HepG2 (cell line): ENCODE results near the gene KRT34. TPM values are rescaled to one million over a fixed set of nuclear protein-coding genes. Genes with fewer than 3 reads are reported as not detected.

Source experiments
- ATAC-seq: fragments of 200-7000 bp; cut with Tn5 transposase; 3 replicates; pipeline ENCODE4 v1.9.1; 2020; ENCODE audit warnings: mild to moderate bottlenecking, moderate library complexity
- BruUV-seq: library from RNA; stranded (reverse); fragments of 400-500 nt; replicated peaks from 2 replicates; lab custom pipeline; 2021; lab: Mats Ljungman, UMichigan
- CTCF ChIA-PET: fragments of 300-600 bp; formaldehyde crosslinking; extraction: SDS; loops from one replicate; lab custom pipeline; 2021; ENCODE audit warnings: low total read pairs, inconsistent platforms, low intra/inter-chr PET ratio; lab: Yijun Ruan, JAX
- POLR2A ChIA-PET: fragments of 350-600 bp; sonication (Branson Sonifier 250); formaldehyde crosslinking; loops from one replicate; lab custom pipeline; 2020; ENCODE audit warnings: antibody characterized with exemption, inconsistent platforms; lab: Yijun Ruan, JAX
- DNase-seq: peaks from one replicate; pipeline ENCODE4 v3.0.0-alpha.2; 2015; ENCODE audit warnings: low spot score
- FAIRE-seq: peaks from 3 replicates; lab custom pipeline; 2011; peaks lifted over from hg19 to GRCh38; lab: Jason Lieb, UNC
- H2AFZ ChIP-seq: one replicate; pipeline ENCODE4 v1.6.1; 2011; ENCODE audit warnings: low read length, inconsistent platforms
- H3K27ac ChIP-seq: fragments of 300-600 bp; 3 replicates; pipeline ENCODE4 v1.8.0; 2011; ENCODE audit warnings: mixed run types, mild to moderate bottlenecking, mixed read lengths, low read length, inconsistent platforms; ENCODE audit not compliant: insufficient read depth; ENCODE audit errors: extremely low read length
- H3K27me3 ChIP-seq, 2 experiments: fragments of 200-600 bp in 1 of 2; 2 replicates in 1 of 2; 3 replicates in 1 of 2; pipeline versions ENCODE4 v1.6.0 to v1.8.0; 2011; ENCODE audit warnings: low read length in 2 of 2, mild to moderate bottlenecking in 2 of 2, moderate library complexity in 2 of 2, inconsistent platforms in 1 of 2; ENCODE audit not compliant: insufficient read depth in 2 of 2, control insufficient read depth in 1 of 2
- H3K36me3 ChIP-seq, 2 experiments: fragments of 200-600 bp in 1 of 2; replicated peaks in 1 of 2; 2 replicates in 1 of 2; 3 replicates in 1 of 2; pipeline versions ENCODE4 v1.5.1 to v1.8.0; 2011; ENCODE audit warnings: low read length in 2 of 2, inconsistent platforms in 1 of 2; ENCODE audit not compliant: insufficient read depth in 2 of 2, control insufficient read depth in 1 of 2
- H3K4me1 ChIP-seq: 2 replicates; pipeline ENCODE4 v1.5.1; 2012; ENCODE audit warnings: low read length, inconsistent platforms; ENCODE audit not compliant: insufficient read depth
- H3K4me2 ChIP-seq: 2 replicates; pipeline ENCODE4 v1.6.0; 2011; ENCODE audit warnings: low read depth, low read length, inconsistent platforms
- H3K4me3 ChIP-seq, 3 experiments: fragments of 200-600 bp in 1 of 3; sonication (generic), shearing (Covaris generic) in 1 of 3; replicated peaks in 1 of 3; 2 replicates each; pipeline ENCODE4 v1.5.1; 2011 to 2016; ENCODE audit warnings: low read length in 3 of 3, inconsistent platforms in 2 of 3, low read depth in 2 of 3, mild to moderate bottlenecking in 2 of 3, control low read depth in 1 of 3, mixed read lengths in 1 of 3; ENCODE audit not compliant: insufficient read depth in 1 of 3
- H3K79me2 ChIP-seq: one replicate; pipeline ENCODE4 v1.6.1; 2011; ENCODE audit warnings: low read length, inconsistent platforms; ENCODE audit not compliant: insufficient read depth
- H3K9ac ChIP-seq: 2 replicates; pipeline ENCODE4 v1.6.0; 2011; ENCODE audit warnings: mild to moderate bottlenecking, low read depth, low read length, inconsistent platforms; ENCODE audit not compliant: insufficient read depth
- H3K9me3 ChIP-seq: 2 replicates; pipeline ENCODE4 v1.5.1; 2012; ENCODE audit warnings: mild to moderate bottlenecking, low read length
- H4K20me1 ChIP-seq: 2 replicates; pipeline ENCODE4 v1.6.0; 2011; ENCODE audit warnings: inconsistent platforms, mild to moderate bottlenecking, low read length, moderate library complexity; ENCODE audit not compliant: insufficient read depth
- GABPA ChIP-seq, 2 experiments: IDR thresholded peaks; 2 replicates each; pipeline ENCODE4 v1.6.1; 2011 to 2016; ENCODE audit warnings: low read depth in 2 of 2, low read length in 1 of 2, missing biosample characterization in 1 of 2, missing genetic modification characterization in 1 of 2
- HBP1 ChIP-seq: IDR thresholded peaks from 2 replicates; pipeline ENCODE4 v1.6.1; 2016; ENCODE audit warnings: low read depth, control low read depth
- HNRNPLL ChIP-seq: fragments of 200-400 bp; formaldehyde crosslinking; IDR thresholded peaks from 2 replicates; pipeline ENCODE4 v1.6.1; 2017; ENCODE audit warnings: mild to moderate bottlenecking, low read depth, low read length; ENCODE audit not compliant: poor library complexity, severe bottlenecking
- THAP8 ChIP-seq: sonication (generic); formaldehyde crosslinking; IDR thresholded peaks from 2 replicates; pipeline ENCODE4 v1.5.1; 2020; ENCODE audit warnings: missing genetic modification reagents, mild to moderate bottlenecking, borderline replicate concordance
- ZFX ChIP-seq: sonication (generic); formaldehyde crosslinking; IDR thresholded peaks from 2 replicates; pipeline ENCODE4 v1.4.0; 2020; ENCODE audit warnings: mild to moderate bottlenecking, low read depth, missing genetic modification reagents, moderate library complexity
- ZNF773 ChIP-seq: sonication (generic); formaldehyde crosslinking; IDR thresholded peaks from 2 replicates; pipeline ENCODE4 v1.4.0; 2020; ENCODE audit warnings: missing genetic modification reagents, borderline replicate concordance
- ZNF879 ChIP-seq: sonication (generic); formaldehyde crosslinking; IDR thresholded peaks from 2 replicates; pipeline ENCODE4 v1.8.1; 2023; ENCODE audit warnings: missing genetic modification reagents
- WGBS: methylation state at CpG from one replicate; pipeline ENCODE4 v1.1.6; 2017; ENCODE audit warnings: low lambda C conversion rate; 5-methylcytosine and 5-hydroxymethylcytosine counted together
- in situ Hi-C: cut with HindIII; loops from 2 replicates; pipeline ENCODE4 v1.10.0; 2017; ENCODE audit warnings: low pct_unique_long_range_greater_than_20kb; ENCODE audit not compliant: extremely low pct_ligation_motif_present
- intact Hi-C: fragments of 100-400 bp; cut with micrococcal nuclease; formaldehyde crosslinking; loops from one replicate; pipeline ENCODE4 v1.10.0; 2022; ENCODE audit not compliant: unreplicated experiment
- polyA plus RNA-seq, 8 experiments: library from polyadenylated mRNA; depleted of rRNA in 3 of 8; stranded (reverse) in 7 of 8; unstranded in 1 of 8; fragments of >200 nt; fragmentation: Illumina TruSeq in 4 of 8; extraction: Trizol in 4 of 8; gene quantifications; 2 replicates each; pipeline versions ENCODE4 v1.2.1 to v1.2.3, GENCODE V29; 2011 to 2016; ENCODE audit warnings: low read depth in 4 of 8, missing spikeins in 1 of 8, mixed read lengths in 1 of 8; ENCODE audit not compliant: insufficient read depth in 1 of 8
- total RNA-seq, 5 experiments: library from RNA; depleted of rRNA; stranded (reverse); fragments of >200 nt; fragmentation: Illumina TruSeq; extraction: Trizol; gene quantifications; 2 replicates each; pipeline ENCODE4 v1.2.3, GENCODE V29; 2016; ENCODE audit warnings: low read depth in 1 of 5

The KRT34 gene
- total and polyA plus RNA-seq, 2 of the 13 experiments (the other 11 are each of a cell fraction or from before 2014, with no cell fraction given), result not detected

GRCh38 chr17:41394254-41394996, 12.3 kb upstream of the KRT34 start:
- intact Hi-C loops, result no loop called here
- H3K4me2 ChIP-seq, result no peak overlapping the region
- no peak overlapping the region for H3K4me3 ChIP-seq
- H3K9me3 ChIP-seq, result no peaks in the 10 kb centered on the region
- ATAC-seq (no peak), FAIRE-seq (no peak), DNase-seq (no peak)
- H3K4me1 ChIP-seq, result no peaks in the 10 kb centered on the region
- WGBS, result 65% methylated on average over 10 of the region's 10 CpGs
- H3K27me3 ChIP-seq, result peaks cover 2 to 14% of the 10 kb centered on the region in 2 experiments; a peak in 3 of 5 replicates
- no peaks in the 10 kb centered on the region for H3K79me2 ChIP-seq
- H2AFZ ChIP-seq, result no peak overlapping the region
- CTCF ChIA-PET, result no interaction called here
- no peak for TF ChIP-seq HNRNPLL
- BruUV-seq, result no TSS peak
- in situ Hi-C loops, result no loop called here
- H3K9ac ChIP-seq, result no peak overlapping the region
- H4K20me1 ChIP-seq, result no peaks in the 10 kb centered on the region
- POLR2A ChIA-PET, result no interaction called here
- no peak overlapping the region for H3K27ac ChIP-seq
- H3K36me3 ChIP-seq, result no peaks in the 10 kb centered on the region

GRCh38 chr17:41393826-41394225, 11.7 kb upstream of the KRT34 start:
- in situ Hi-C loops, result no loop called here
- TF ChIP-seq HBP1 (no peak), THAP8 (CRISPR knock-in tag) (no peak), ZFX (CRISPR knock-in tag) (no peak), ZNF879 (CRISPR knock-in tag) (no peak), ZNF773 (CRISPR knock-in tag) (no peak), GABPA (IDR thresholded peaks at IDR 0.05; ENCODE audit: low read depth, low read length) (no peak), GABPA (CRISPR knock-in tag; IDR thresholded peaks at IDR 0.05; ENCODE audit: low read depth) (no peak)
- POLR2A ChIA-PET, result no interaction called here

More at GRCh38 chr17:41393826-41394225, 11.7 kb upstream of the KRT34 start:
- FAIRE-seq (no peak), ATAC-seq (no peak), DNase-seq (no peak)
- CTCF ChIA-PET, result no interaction called here
- intact Hi-C loops, result no loop called here
- BruUV-seq, result no TSS peak
- Histone ChIP-seq H3K27ac (no peak overlapping the region), H3K79me2 (no peaks in the 10 kb centered on the region), H3K4me3 (no peak overlapping the region), H3K9me3 (no peaks in the 10 kb centered on the region), H3K4me2 (no peak overlapping the region), H3K4me1 (no peaks in the 10 kb centered on the region), H3K36me3 (no peaks in the 10 kb centered on the region), H3K9ac (no peak overlapping the region), H4K20me1 (no peaks in the 10 kb centered on the region), H3K27me3 (peaks cover 2 to 14% of the 10 kb centered on the region in 2 experiments; a peak in 3 of 5 replicates), H2AFZ (no peak overlapping the region)
- WGBS, result 52% methylated on average over 10 of the region's 10 CpGs
